GM12872 (cell line): Measurements from ENCODE around the gene IL4.

ENCODE experiments used
- TF ChIP-seq, protein P1 (sequence below): IDR thresholded peaks from 3 replicates; pipeline ENCODE4 v1.5.1; 2011; ENCODE audit warnings: low read depth, mild to moderate bottlenecking, low read length, moderate library complexity; ENCODE audit not compliant: insufficient read depth

IL4 gene

GRCh38 chr5:132640613-132641012, 33.2 kb upstream of the IL4 start:
- TF ChIP-seq, protein P1, sequence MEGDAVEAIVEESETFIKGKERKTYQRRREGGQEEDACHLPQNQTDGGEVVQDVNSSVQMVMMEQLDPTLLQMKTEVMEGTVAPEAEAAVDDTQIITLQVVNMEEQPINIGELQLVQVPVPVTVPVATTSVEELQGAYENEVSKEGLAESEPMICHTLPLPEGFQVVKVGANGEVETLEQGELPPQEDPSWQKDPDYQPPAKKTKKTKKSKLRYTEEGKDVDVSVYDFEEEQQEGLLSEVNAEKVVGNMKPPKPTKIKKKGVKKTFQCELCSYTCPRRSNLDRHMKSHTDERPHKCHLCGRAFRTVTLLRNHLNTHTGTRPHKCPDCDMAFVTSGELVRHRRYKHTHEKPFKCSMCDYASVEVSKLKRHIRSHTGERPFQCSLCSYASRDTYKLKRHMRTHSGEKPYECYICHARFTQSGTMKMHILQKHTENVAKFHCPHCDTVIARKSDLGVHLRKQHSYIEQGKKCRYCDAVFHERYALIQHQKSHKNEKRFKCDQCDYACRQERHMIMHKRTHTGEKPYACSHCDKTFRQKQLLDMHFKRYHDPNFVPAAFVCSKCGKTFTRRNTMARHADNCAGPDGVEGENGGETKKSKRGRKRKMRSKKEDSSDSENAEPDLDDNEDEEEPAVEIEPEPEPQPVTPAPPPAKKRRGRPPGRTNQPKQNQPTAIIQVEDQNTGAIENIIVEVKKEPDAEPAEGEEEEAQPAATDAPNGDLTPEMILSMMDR = no peak

- TF ChIP-seq, protein P1 = no peak
Observed at GRCh38 chr5:132641241-132641723, 32.5 kb upstream of the IL4 start.

DNA sequence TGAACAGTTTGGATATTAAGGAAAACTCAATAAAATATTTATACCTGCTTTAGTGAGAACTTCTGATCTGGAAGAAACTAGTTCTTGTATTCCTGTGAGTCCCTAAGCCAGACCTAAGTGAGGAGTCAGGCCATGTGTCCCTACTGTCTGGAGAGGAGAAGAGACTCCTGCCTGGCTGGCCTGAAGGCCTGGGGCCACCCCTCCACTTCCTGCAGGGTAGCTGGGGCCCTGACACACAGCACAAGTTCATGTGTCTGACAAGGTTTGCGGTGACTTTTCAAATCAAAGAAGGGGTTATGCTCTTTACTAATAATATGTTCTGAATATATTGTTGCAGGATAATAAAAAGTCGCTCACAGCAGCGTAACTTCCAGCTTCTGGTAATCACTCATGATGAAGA, 31.9 kb upstream of the IL4 start:
- TF ChIP-seq, protein P1 = no peak

DNA sequence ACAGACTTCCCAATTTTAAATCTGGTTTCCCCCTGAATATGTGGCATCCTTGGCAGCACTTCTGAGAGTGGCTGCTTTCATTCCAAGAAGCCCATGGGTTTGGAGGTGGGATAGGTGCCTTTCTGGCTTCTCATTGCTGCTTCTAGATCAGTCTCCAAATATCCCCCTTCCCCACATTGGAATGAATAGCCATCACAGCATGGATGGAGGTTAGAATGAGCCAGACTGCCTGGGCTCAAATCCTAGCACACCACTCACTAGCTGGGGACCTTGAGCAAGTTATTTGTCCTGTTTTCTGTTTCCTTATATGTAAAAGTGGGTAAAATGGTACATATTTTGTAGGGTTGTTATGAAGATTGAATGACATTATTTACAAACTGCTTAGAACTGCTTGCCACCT, 29.6 kb upstream of the IL4 start:
- TF ChIP-seq, protein P1 = no peak

- TF ChIP-seq, protein P1 = no peak
Observed at GRCh38 chr5:132646583-132647266, 27.1 kb upstream of the IL4 start.

GRCh38 chr5:132647473-132647872, 26.3 kb upstream of the IL4 start:
- TF ChIP-seq, protein P1 = no peak

DNA sequence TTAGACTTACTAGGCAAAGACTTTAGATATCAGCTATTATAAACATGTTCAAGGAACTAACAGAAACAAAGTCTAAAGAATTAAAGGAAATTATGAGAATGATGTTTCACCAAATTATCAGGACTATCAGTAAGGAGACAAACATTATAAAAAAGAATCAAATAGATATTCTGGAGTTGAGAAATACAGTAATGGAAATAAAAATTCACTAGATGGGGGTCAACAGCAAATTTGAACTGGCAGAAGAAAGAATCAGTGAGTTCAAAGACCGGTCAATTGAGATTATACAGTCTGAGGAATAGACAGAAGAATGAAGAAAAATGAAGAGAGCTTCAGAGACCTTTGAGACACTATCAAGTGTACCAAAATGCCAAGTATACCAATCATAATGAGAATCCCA, 25.4 kb upstream of the IL4 start:
- TF ChIP-seq, protein P1 = no peak
